Measurements from ENCODE around the gene MSI1.

DNA sequence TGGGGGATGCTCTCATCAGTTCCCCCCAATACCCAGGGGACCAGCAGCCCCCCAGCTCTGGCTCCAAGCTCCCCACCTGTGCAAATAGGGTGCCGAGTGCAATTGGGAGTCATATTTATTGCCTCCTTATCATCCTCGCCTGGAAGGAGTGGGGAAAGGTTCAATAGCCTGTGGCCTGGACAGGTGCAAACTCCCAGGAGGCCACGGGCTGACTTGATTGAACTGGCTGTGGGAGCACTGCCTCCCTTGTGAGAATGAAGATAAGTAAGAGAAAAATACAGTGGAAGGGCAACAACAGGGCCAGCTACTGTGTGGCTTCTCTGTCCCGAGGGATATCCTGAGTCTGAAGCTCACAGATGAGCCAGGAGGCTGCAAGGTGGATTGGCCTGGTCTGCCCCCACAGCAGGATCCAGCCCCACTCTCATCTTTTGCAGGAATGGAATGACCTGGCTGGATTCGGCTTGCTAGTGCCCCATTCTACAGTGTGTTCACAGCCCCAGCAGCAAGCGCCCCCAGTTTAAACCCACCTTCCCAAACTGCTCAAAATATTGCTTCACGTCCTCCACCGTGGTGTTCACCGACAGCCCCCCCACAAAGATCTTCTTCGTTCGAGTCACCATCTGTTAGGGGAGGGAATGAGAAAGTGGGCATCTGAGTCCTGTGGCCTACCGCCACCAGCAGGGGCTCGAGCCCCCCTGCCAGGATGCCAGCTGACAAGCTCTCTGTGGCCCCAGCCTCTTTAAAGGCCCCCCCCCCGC, 6.3 kb downstream of the MSI1 start:
- TF ChIP-seq, protein P1, sequence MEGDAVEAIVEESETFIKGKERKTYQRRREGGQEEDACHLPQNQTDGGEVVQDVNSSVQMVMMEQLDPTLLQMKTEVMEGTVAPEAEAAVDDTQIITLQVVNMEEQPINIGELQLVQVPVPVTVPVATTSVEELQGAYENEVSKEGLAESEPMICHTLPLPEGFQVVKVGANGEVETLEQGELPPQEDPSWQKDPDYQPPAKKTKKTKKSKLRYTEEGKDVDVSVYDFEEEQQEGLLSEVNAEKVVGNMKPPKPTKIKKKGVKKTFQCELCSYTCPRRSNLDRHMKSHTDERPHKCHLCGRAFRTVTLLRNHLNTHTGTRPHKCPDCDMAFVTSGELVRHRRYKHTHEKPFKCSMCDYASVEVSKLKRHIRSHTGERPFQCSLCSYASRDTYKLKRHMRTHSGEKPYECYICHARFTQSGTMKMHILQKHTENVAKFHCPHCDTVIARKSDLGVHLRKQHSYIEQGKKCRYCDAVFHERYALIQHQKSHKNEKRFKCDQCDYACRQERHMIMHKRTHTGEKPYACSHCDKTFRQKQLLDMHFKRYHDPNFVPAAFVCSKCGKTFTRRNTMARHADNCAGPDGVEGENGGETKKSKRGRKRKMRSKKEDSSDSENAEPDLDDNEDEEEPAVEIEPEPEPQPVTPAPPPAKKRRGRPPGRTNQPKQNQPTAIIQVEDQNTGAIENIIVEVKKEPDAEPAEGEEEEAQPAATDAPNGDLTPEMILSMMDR (IDR thresholded peaks at IDR 0.05), result no peak
- no peak for TF ChIP-seq POLR2A (IDR thresholded peaks at IDR 0.05)

All from right lobe of liver (tissue), 4 donors.